ES-I3 (cell line): ENCODE measurements around the gene HLA-DRA.

Experiments used
- H3K36me3 ChIP-seq: 2 replicates; pipeline ENCODE4 v1.6.1; 2013; ENCODE audit warnings: mild to moderate bottlenecking, low read length, control low read depth, moderate library complexity; ENCODE audit not compliant: insufficient read depth
- H3K4me1 ChIP-seq: 2 replicates; pipeline ENCODE4 v1.6.1; 2013; ENCODE audit warnings: mild to moderate bottlenecking, control low read depth, low read length; ENCODE audit not compliant: insufficient read depth
- H3K9ac ChIP-seq: 2 replicates; pipeline ENCODE4 v1.6.1; 2013; ENCODE audit warnings: low read depth, mild to moderate bottlenecking, low read length, moderate library complexity
- H3K9me3 ChIP-seq: 2 replicates; pipeline ENCODE4 v1.6.1; 2013; ENCODE audit warnings: mild to moderate bottlenecking, low read length, moderate library complexity; ENCODE audit not compliant: control insufficient read depth, insufficient read depth

The HLA-DRA gene

DNA sequence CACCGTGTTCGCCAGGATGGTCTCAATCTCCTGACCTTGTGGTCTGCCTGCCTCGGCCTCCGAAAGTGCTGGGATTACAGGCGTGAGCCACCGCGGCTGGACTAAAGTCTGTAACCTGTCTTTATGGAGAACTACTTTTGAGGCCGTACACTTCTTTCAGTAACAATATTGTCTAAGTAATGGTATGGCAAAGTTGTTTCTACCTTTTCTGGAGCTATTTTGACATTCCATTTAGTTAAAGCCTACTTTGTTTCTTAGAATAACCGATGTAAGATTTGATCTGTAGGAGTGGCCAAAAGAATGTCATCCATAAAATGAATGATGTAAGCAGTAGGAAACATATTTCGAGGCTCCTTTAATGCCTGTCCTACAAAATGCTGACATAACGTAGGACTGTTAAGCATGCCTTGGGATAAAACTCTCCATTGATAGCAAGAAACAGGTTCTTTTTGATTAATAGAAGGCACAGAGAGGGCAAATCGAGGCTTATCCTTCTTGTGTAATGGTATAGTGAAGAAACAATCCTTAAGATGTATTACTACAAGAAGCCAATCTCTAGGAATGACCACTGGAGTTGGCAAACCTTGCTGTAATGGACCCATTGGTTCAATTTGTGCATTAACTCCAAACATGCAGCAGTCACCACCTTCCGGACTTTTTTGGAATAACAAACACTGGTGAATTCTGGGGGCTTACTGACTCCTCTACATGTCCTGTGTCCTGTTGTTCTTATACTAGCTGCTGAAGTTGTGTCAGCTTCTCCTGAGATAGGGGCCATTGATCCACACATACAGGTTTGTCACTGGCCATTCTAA lies 35.9 kb downstream of the HLA-DRA start:
- Histone ChIP-seq H3K36me3 (no peaks in the 10 kb centered on the region), H3K9ac (no peak overlapping the region), H3K4me1 (no peaks in the 10 kb centered on the region), H3K9me3 (no peaks in the 10 kb centered on the region; the same call in 1 of the 2 replicates)

- H3K36me3 ChIP-seq: no peaks in the 10 kb centered on the region
- no peak overlapping the region for H3K9ac ChIP-seq
- no peaks in the 10 kb centered on the region for H3K9me3 ChIP-seq
- no peaks in the 10 kb centered on the region for H3K4me1 ChIP-seq
Observed at GRCh38 chr6:32483968-32484613, 44.4 kb downstream of the HLA-DRA start.

GRCh38 chr6:32484614-32484998 lies 44.9 kb downstream of the HLA-DRA start:
- Histone ChIP-seq H3K9ac (no peak overlapping the region), H3K9me3 (no peaks in the 10 kb centered on the region), H3K4me1 (no peaks in the 10 kb centered on the region), H3K36me3 (no peaks in the 10 kb centered on the region)

DNA sequence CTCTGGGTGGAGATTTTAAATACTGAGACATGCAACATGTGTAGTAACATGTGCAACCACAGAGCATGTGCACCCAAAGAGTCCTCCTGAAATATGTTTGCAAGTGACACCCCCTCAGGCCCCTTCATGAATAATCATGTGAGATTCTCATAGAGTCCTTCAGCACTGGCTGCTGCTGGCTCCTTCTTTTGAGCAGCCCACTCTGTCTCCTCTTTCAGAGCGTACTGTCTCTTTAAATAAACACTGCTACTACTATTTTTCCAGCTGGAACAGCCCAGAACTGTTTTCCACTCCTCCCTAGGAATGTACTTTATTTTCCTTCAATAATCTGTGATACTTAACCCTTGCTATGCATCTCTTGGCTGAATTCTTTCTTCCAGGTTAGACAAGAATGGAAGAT lies 48.4 kb downstream of the HLA-DRA start:
- Histone ChIP-seq H3K36me3 (no peaks in the 10 kb centered on the region), H3K4me1 (no peaks in the 10 kb centered on the region), H3K9ac (no peak overlapping the region), H3K9me3 (no peaks in the 10 kb centered on the region)

GRCh38 chr6:32491700-32492099 lies 52.0 kb downstream of the HLA-DRA start:
- Histone ChIP-seq H3K4me1 (no peaks in the 10 kb centered on the region), H3K36me3 (no peaks in the 10 kb centered on the region), H3K9me3 (no peaks in the 10 kb centered on the region), H3K9ac (no peak overlapping the region)

GRCh38 chr6:32492351-32492750 lies 52.7 kb downstream of the HLA-DRA start:
- no peak overlapping the region for H3K9ac ChIP-seq
- no peaks in the 10 kb centered on the region for H3K9me3 ChIP-seq
- H3K4me1 ChIP-seq: no peaks in the 10 kb centered on the region
- H3K36me3 ChIP-seq: no peaks in the 10 kb centered on the region
